ENCODE data around the gene GDPD5.

DNA sequence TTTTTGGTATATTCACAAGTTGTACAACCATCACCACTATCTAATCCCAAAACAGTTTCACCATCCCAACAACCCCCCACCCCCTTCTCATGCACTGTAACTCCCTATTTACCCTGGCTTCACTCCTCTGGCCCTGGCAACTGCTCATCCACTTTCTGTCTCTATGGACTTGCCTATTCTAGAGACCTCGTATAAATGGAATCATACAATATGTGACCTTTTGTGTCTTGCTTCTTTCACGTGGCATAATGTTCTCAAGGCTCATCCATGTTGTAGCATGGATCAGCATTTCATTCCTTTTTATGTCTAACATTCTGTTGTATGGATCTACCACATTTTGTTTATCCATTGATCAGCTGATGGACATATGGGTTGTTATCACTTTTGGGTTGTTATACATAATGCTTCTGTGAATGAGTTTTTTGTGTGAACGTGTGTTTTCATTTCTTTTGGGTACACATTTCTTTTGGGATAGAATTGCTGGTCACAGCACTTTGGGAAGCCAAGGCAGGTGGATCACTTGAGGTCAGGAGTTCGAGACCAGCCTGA, 46.1 kb downstream of the GDPD5 start:
- TF ChIP-seq, protein P1, sequence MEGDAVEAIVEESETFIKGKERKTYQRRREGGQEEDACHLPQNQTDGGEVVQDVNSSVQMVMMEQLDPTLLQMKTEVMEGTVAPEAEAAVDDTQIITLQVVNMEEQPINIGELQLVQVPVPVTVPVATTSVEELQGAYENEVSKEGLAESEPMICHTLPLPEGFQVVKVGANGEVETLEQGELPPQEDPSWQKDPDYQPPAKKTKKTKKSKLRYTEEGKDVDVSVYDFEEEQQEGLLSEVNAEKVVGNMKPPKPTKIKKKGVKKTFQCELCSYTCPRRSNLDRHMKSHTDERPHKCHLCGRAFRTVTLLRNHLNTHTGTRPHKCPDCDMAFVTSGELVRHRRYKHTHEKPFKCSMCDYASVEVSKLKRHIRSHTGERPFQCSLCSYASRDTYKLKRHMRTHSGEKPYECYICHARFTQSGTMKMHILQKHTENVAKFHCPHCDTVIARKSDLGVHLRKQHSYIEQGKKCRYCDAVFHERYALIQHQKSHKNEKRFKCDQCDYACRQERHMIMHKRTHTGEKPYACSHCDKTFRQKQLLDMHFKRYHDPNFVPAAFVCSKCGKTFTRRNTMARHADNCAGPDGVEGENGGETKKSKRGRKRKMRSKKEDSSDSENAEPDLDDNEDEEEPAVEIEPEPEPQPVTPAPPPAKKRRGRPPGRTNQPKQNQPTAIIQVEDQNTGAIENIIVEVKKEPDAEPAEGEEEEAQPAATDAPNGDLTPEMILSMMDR (IDR thresholded peaks at IDR 0.05): no peak
- no peak for TF ChIP-seq POLR2A (IDR thresholded peaks at IDR 0.05)
